ENCODE results near the gene KLHL6. TPM values are rescaled to one million over a fixed set of nuclear protein-coding genes. Genes with fewer than 3 reads are reported as not detected.
A peak's percentile ranks its signal among the peaks of the same experiment; 100 is the strongest.
"Not testable (repeated sequence)": the region's sequence is repeated elsewhere in the genome, so short reads cannot be mapped to it uniquely, and the experiment has no call there.

KLHL6 gene
- total RNA-seq, 1 experiment from 2014 or later, result not detected

DNA sequence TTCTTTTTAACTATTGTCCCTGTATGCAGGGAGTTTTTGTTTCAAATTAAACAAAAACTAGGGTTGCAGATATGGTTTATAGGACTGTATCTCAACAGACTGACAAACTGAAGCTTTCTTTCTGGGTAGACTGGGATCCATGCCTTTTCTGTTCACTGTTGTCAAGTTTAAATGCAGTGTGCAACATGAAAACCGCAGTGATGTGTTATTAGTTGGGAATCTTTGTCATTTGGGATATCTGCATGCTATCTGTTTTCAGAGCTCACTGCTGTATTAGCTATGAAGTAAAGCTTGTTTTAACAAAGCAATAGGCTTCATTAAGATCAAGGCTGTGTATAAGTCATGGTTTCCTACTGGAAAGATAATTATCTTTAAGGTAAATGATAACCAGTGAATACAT is 105.7 kb downstream of the KLHL6 start:
- no peaks in the 10 kb centered on the region for H3K9me3 ChIP-seq (replicated peaks)
- peaks cover 4% of the 10 kb centered on the region; the same call in 1 of the 2 replicates for H3K36me3 ChIP-seq
- peaks cover 15% of the 10 kb centered on the region for H3K4me1 ChIP-seq
- H3K4me3 ChIP-seq, result no peak overlapping the region
- H3K27ac ChIP-seq, result no peak overlapping the region
- no peak for DNase-seq
- no peaks in the 10 kb centered on the region for H3K27me3 ChIP-seq

DNA sequence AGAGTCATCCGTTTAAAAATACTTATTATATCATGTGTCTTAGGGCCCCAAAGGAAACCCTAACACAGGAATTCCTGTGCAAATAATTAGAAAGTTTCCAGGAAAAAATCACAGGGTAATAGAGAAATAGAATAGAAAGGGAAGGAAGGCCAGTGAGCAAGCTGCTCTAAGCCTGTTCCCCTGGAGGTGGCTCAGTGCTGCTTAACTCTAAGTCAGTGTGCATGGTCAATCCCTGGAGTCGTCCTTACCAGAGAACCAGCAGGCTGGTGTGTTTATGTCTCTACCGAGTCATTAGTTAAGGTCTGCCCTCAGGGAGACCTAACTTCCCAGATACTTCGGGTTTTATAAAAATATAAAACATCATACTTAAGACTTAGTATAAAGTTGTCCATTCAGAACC is 106.1 kb downstream of the KLHL6 start:
- peak; percentile 35 to 58 for DNase-seq
- H3K4me1 ChIP-seq, result peaks cover 11% of the 10 kb centered on the region
- H3K36me3 ChIP-seq, result peaks cover 4% of the 10 kb centered on the region; the same call in 1 of the 2 replicates
- H3K4me3 ChIP-seq, result no peak overlapping the region
- no peak overlapping the region for H3K27ac ChIP-seq
- no peaks in the 10 kb centered on the region for H3K27me3 ChIP-seq
- H3K9me3 ChIP-seq (replicated peaks), result no peaks in the 10 kb centered on the region

DNA sequence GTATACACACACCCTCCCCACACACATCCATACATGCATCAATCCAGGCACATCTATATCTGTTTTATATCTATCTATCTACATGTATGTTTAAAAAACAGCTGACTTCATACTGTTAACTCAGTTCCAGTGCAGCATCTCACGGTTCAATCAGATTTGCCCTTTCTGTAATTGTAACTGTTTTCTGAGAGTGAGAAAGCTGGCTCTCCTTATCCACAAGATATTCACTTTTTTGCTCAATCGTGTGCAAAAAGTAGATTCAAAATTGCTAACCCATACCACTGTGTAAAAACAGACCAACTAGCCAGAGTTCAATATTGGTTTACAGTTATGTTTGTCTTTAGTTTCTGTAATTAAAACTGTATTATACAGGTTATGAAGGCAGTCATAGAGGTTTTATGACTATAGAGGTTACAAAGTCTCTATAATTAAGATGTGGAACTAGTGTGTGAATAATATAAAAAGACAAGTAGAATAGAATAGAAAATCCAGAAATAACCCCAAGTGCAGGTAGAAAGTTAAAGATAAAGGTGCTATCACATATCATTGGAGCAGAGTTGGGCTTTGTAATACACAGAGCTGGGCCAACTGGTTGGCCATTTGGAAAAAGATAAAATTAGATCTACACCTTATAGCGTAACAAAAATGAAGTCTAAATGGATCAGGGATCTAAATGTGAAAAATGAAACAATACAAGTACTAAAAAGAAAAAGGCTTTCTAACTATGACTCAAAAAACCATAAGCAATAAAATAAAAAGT is 107.0 kb downstream of the KLHL6 start:
- Histone ChIP-seq H3K27me3 (no peaks in the 10 kb centered on the region), H3K9me3 (replicated peaks) (0 out of 2 replicates have a peak, but pooled peaks cover under 1% of the 10 kb centered on the region), H3K4me3 (peak overlapping the region; percentile 85), H3K27ac (no peak overlapping the region), H3K4me1 (peaks cover 11% of the 10 kb centered on the region; the same call in 1 of the 2 replicates), H3K36me3 (peaks cover 4% of the 10 kb centered on the region; the same call in 1 of the 2 replicates)
- DNase-seq, result no peak

DNA sequence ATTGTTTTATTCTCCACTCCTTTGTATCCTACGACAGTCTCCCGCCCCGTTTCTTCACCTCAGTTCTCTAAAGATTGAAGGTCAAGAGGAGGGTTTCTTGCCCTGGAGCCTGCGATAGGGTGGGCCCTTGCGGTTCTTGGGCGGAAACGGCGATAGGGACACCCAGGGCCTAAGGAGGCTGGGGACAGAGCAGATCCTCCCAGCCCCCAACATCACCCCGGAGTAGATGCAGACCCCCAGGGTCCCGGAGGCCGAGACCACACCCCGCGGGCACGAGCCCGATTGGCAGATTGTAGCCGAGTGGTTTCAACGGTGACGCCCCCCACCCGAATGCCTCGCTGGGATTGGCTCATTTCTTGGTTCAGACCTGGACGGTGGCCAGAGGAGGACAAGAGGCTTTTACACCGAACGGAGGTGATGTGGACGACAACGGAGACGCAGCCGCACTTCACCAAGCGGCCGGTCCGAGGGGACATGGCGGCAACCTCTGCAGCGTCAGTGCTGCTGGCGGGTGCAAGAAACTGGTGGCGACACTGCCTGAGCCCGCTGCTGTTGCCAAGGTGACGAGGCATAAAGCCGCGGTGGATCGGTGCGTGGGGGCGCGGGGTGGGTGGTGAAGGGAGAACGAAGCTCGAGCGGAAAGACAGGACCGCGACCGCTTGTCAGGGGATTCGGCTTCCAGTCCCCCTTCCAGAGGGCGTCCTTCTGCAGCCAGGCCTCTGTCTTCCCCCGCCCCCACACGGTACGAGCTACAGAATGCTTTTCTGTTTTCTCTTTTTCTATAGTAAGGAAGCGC is 108.1 kb downstream of the KLHL6 start:
- Histone ChIP-seq H3K27me3 (no peaks in the 10 kb centered on the region), H3K9me3 (replicated peaks) (peaks cover 8% of the 10 kb centered on the region; the same call in 1 of the 2 replicates), H3K4me1 (peaks cover 11% of the 10 kb centered on the region; the same call in 1 of the 2 replicates), H3K36me3 (no peaks in the 10 kb centered on the region), H3K27ac (peak overlapping the region; percentile 44), H3K4me3 (peak overlapping the region; percentile 85)
- DNase-seq, result peak; percentile 95 to 96

DNA sequence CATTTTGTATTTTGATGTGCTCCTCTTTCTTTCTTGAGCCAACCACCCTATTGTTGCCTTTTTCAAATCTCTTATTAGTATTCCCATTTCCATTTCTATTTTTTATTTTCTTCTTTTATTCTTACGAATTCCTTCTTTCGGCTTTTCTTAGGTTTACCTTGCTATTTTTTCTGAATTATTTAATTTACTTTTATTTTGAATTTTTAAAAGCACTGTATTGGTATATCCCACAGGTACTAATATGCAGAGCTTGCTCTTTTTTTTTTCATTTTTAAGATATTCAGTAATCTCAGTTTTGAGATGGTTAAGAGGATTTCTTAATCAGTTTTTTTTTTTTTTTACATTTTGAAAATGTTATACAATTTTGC is 108.7 kb downstream of the KLHL6 start:
- Histone ChIP-seq H3K27ac (peak overlapping the region; percentile 44; the same call in 1 of the 2 replicates), H3K4me3 (peak overlapping the region; percentile 85), H3K4me1 (peaks cover 11% of the 10 kb centered on the region; the same call in 1 of the 2 replicates), H3K9me3 (replicated peaks) (peaks cover 8% of the 10 kb centered on the region; the same call in 1 of the 2 replicates), H3K27me3 (no peaks in the 10 kb centered on the region), H3K36me3 (no peaks in the 10 kb centered on the region)
- no peak for DNase-seq

DNA sequence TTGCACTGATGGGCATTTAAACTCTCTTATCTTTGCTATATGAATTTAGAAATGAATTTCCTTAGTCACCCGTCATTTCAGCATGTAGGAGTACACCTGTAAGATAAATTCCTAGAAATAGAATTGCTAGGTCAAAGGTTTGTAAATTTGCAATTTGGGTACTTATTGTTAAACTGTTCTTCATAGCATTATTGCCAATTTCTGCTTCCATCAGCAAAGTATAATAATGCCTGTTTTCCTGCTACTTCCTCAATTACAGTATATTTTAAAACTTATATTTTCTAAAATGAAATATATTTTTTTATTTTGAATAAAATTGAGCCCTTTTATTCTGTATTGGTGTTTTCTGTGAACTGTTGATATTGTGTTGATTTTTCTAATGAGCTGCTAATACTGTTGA is 110.8 kb downstream of the KLHL6 start:
- Histone ChIP-seq H3K27me3 (no peaks in the 10 kb centered on the region), H3K36me3 (no peaks in the 10 kb centered on the region), H3K27ac (no peak overlapping the region), H3K4me1 (peaks cover 8% of the 10 kb centered on the region; the same call in 1 of the 2 replicates), H3K9me3 (replicated peaks) (peaks cover 8% of the 10 kb centered on the region; the same call in 1 of the 2 replicates), H3K4me3 (no peak overlapping the region)
- no peak for DNase-seq

DNA sequence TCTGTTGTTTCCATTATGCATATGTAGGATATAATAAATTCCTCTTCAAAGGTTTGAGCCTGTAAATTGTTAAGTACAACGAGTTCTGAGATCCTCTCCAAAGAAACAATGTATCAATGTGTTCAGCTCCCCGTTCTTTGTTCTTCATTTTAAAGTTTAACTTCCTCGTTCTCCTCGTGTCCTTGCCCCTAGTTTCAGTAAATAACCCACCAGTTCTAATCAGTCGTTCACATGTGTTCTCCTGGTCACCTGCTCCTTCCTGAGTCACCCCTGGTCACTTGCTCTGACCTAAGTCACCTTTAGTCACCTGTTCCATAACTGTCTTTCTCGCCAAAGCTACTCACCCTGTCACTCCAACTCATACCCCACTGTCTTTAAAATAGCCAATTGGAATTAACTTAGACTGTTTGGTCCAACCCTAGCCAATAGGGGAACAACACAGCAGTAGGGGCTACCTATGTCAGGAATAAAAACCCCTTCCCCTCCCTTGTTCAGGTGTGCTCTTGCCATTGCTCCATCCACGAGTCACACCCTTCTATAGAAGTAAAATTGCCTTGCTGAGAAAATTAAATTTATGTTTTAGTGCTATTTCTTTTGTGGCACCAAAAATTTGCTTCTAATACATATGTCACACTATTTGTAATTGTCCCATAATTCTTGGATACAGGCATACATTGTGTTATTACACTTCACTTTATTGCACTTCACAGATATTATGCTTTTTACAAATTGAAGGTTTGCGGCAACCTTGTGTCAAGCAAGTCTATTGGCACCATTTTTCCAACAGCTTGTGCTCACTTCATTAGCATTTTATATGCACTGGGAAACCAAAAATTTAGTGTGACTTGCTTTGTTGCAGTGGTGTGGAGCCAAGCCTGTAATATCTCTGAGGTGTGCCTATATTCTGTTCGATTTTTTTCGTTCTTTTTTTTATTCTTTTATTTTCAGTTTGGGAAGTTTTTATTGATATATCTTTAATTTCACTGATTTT is 111.8 kb downstream of the KLHL6 start:
- no peaks in the 10 kb centered on the region for H3K36me3 ChIP-seq
- H3K4me1 ChIP-seq, result peaks cover 2% of the 10 kb centered on the region; the same call in 1 of the 2 replicates
- no peaks in the 10 kb centered on the region for H3K27me3 ChIP-seq
- peaks cover 8% of the 10 kb centered on the region; the same call in 1 of the 2 replicates for H3K9me3 ChIP-seq (replicated peaks)
- no peak overlapping the region for H3K27ac ChIP-seq
- H3K4me3 ChIP-seq, result no peak overlapping the region
- DNase-seq, result no peak

DNA sequence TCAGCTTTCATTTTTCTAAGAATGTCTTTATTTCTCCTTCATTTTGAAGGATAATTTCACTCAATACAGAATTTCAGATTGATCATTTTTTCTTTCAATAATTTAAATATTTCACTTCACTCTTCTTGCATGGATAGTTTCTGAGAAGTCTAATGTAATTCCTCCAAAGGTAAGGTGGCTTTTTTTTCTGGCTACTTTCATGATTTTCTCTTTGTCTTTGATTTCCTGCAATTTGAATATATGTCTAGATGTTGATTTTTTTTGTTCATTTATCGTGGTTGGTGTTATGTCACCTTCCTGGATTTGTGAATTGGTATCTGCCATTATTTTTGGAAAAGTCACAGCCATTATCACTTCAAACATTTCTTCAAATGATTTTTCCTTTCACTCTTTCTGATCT is 112.5 kb downstream of the KLHL6 start:
- Histone ChIP-seq H3K27ac (no peak overlapping the region), H3K27me3 (no peaks in the 10 kb centered on the region), H3K4me1 (no peaks in the 10 kb centered on the region), H3K36me3 (no peaks in the 10 kb centered on the region), H3K9me3 (replicated peaks) (peaks cover 8% of the 10 kb centered on the region; the same call in 1 of the 2 replicates), H3K4me3 (no peak overlapping the region)
- DNase-seq, result no peak

DNA sequence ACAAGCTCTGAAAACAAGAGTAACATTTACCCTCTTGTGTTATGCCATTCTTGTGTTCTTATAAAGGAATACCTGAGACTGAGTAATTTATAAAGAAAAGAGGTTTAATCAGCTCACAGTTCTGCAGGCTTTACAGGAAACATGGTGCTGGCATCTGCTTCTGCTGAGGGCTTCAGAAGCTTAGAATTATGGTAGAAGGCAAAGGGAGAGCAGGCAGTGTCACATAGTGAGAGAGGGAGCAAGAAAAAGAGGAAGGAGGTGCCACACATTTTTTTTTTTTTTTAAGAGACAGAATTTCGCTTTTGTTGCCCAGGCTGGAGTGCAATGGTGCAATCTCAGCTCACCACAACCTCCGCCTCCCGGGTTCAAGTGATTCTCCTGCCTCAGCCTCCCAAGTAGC is 115.0 kb downstream of the KLHL6 start:
- DNase-seq, H3K27ac ChIP-seq: not testable (repeated sequence)

DNA sequence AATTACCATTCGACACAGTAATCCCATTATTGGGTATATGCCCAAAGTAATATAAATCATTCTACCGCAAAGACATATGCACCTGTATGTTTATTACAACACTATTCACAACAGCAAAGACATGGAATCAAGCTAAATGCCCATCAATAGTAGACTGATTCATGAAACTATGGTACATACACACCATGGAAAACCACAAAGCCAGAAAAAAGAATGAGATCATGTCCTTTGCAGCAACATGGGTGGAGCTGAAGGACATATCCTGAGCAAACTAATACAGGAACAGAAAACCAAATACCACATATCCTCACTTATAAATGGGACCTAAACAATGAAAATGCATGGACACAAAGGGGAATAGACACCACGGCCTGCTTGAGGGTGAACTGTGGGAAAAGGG is 116.0 kb downstream of the KLHL6 start:
- Histone ChIP-seq H3K27ac (no peak overlapping the region), H3K9me3 (replicated peaks) (peaks cover 8% of the 10 kb centered on the region; the same call in 1 of the 2 replicates), H3K36me3 (no peaks in the 10 kb centered on the region), H3K4me3 (no peak overlapping the region), H3K4me1 (peaks cover 6% of the 10 kb centered on the region; the same call in 1 of the 2 replicates), H3K27me3 (no peaks in the 10 kb centered on the region)
- DNase-seq, result no peak

More for the DNA sequence above, 115.0 kb downstream of the KLHL6 start:
- not testable (repeated sequence) for H3K36me3 ChIP-seq; H3K4me1 ChIP-seq; H3K27me3 ChIP-seq; H3K9me3 ChIP-seq (replicated peaks); H3K4me3 ChIP-seq

DNA sequence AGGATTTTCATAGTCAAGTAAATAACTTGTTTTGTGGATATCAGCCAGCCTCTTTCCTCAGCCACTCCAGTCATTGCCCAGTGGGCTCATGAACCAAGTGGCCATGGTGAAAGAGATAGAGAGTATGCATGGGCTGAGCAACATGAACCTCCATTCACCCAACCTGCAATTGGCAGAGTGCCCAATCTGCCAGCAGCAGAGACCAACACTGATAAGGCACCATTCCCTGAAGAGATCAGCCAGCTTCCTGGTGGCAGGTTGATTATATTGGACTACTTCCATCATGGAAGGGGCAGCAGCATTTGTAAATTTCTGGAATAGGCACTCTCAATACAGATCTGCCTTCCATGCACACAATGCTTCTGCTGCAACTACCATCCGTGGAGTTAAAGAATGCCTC is 116.8 kb downstream of the KLHL6 start:
- H3K9me3 ChIP-seq (replicated peaks), result peaks cover 8% of the 10 kb centered on the region; the same call in 1 of the 2 replicates
- H3K27ac ChIP-seq, result no peak overlapping the region
- no peak overlapping the region for H3K4me3 ChIP-seq
- H3K36me3 ChIP-seq, result no peaks in the 10 kb centered on the region
- H3K4me1 ChIP-seq, result peaks cover 6% of the 10 kb centered on the region; the same call in 1 of the 2 replicates
- H3K27me3 ChIP-seq, result no peaks in the 10 kb centered on the region
- DNase-seq, result no peak

DNA sequence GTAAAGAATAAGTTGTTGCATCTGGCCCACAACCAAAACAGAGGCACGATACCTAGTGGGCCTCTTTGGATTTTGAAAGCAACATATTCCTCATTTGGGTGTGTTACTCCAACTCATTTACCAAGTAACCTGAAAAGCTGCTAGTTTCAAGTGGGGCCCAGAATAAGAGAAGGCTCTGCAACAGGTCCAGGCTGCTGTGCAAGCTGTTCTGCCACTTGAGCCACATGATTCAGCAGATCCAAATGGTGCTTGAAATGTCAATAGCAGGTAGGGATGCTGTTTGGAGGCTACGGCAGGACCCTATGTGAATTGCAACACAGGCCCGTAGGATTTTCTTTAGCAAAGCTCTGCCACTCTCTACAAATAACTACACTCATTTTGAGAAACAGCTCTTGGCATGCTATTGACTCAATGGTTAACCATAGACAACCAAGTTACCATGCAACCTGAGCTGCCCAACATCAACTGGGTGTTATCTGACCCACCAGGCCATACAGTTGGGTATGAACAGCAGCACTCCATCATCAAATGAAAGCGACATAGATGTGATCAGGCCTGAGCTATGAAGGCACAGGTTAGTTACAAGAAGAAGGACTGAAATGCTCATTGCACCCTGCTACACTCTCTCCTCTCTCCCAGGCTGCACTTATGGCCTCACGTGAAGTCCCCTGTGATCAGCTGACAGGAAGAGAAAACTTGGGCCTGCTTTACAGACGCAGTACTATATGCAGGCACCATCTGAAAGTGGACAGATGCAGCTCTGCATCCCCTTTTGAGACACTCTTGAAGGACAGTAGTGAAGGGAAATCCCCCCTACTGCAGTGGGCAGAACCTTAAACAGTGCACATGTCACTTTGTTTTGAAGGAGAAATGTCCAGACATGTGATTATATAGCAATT is 117.6 kb downstream of the KLHL6 start:
- DNase-seq, result no peak

More for the DNA sequence above, 117.6 kb downstream of the KLHL6 start:
- Histone ChIP-seq H3K27ac (no peak overlapping the region), H3K9me3 (replicated peaks) (0 out of 2 replicates have a peak, but pooled peaks cover 3% of the 10 kb centered on the region), H3K4me1 (peaks cover 6% of the 10 kb centered on the region; the same call in 1 of the 2 replicates), H3K4me3 (no peak overlapping the region), H3K27me3 (no peaks in the 10 kb centered on the region), H3K36me3 (no peaks in the 10 kb centered on the region)

Measured in SJCRH30 (cell line).